AG04449 (cell line): ENCODE results near the gene CTNNBL1.
"Not testable (repeated sequence)": the region's sequence is repeated elsewhere in the genome, so short reads cannot be mapped to it uniquely, and the experiment has no call there.

Source experiments
- CTCF ChIA-PET: fragments of 350-600 bp; formaldehyde crosslinking; extraction: SDS; loops from one replicate; lab custom pipeline; 2021; ENCODE audit warnings: antibody characterized with exemption; lab: Yijun Ruan, JAX
- POLR2A ChIA-PET: fragments of 400-600, 350-600 bp; formaldehyde crosslinking; extraction: SDS; loops from one replicate; lab custom pipeline; 2020; ENCODE audit warnings: antibody characterized with exemption, inconsistent platforms; lab: Yijun Ruan, JAX
- DNase-seq: peaks from one replicate; pipeline ENCODE4 v3.0.0-alpha.2; 2010; ENCODE audit warnings: low read depth, low spot score
- H3K4me3 ChIP-seq: 2 replicates; pipeline ENCODE4 v1.5.1; 2011; ENCODE audit warnings: low read depth, mild to moderate bottlenecking, control low read depth, low read length
- TF ChIP-seq, protein P1 (sequence below): IDR thresholded peaks from one replicate; pipeline ENCODE4 v1.5.1; 2011; ENCODE audit warnings: mild to moderate bottlenecking, moderate library complexity, low read length, control low read depth, inconsistent platforms; ENCODE audit not compliant: insufficient read depth; ENCODE audit errors: missing control alignments

Gene CTNNBL1

DNA sequence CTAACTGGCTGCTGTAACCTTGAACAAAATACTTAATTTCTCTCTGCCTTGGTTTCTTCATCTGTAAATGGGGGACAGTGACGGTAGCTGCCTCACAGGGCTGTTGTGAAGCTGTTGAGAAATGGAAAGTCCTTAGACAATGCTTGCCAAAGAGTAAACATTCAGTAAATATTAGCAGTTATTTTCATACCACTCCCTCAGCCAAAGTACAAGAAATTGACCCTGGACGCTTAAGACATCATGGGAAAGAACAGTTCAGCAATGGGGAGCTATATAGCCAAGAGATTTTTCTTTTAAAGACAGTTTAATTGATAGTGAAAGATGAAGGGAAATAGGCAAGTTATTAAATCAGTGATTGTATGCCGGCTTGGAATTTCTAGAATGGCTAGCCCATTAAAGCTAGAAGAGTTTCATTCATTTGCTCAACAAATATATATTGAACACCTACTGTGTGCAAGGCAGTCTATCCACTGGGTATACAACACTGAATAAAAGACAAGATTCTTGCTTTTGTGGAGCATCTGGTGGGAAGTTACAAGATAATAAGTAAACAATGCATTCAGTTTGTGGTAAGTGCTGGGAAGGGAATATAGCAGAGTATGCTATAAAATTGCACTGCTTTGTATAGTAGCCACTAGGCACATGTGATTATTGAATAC is 2.0 kb downstream of the CTNNBL1 start:
- ChIA-PET POLR2A (no interaction called here), CTCF (interaction anchor here (0.6 to 0.8 kb wide), 2 partner anchors 9 to 240 kb away, joined by 3 to 4 read pairs; no protein-coding TSS in a partner anchor)
- no peak overlapping the region; the same call in 1 of the 2 replicates for H3K4me3 ChIP-seq
- DNase-seq, result no peak
- TF ChIP-seq, protein P1, sequence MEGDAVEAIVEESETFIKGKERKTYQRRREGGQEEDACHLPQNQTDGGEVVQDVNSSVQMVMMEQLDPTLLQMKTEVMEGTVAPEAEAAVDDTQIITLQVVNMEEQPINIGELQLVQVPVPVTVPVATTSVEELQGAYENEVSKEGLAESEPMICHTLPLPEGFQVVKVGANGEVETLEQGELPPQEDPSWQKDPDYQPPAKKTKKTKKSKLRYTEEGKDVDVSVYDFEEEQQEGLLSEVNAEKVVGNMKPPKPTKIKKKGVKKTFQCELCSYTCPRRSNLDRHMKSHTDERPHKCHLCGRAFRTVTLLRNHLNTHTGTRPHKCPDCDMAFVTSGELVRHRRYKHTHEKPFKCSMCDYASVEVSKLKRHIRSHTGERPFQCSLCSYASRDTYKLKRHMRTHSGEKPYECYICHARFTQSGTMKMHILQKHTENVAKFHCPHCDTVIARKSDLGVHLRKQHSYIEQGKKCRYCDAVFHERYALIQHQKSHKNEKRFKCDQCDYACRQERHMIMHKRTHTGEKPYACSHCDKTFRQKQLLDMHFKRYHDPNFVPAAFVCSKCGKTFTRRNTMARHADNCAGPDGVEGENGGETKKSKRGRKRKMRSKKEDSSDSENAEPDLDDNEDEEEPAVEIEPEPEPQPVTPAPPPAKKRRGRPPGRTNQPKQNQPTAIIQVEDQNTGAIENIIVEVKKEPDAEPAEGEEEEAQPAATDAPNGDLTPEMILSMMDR, result no peak

DNA sequence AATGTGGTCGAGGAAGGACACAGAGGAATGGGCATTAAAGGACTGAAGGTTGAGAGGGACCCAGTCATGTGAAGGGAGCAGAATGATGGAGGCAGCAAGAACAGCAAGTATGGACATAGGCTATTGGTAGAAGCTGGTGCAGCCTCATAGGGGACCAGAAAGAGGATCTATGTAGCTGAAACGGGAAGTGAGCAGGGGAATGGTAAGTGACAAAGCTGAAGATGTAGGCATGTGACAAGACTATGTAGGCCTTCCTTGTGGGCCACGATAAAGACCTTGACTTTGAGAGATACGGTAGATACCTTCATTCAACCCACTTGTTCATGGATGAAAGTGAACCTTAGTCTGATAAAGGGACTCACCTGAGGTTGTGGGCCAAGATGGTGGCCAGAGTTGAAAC is 3.5 kb downstream of the CTNNBL1 start:
- no peak overlapping the region for H3K4me3 ChIP-seq
- ChIA-PET CTCF (interaction anchor here (0.8 kb wide), 1 partner anchor 11 kb away, joined by 4 read pairs; no protein-coding TSS in a partner anchor), POLR2A (no interaction called here)
- TF ChIP-seq, protein P1, result no peak
- no peak for DNase-seq

DNA sequence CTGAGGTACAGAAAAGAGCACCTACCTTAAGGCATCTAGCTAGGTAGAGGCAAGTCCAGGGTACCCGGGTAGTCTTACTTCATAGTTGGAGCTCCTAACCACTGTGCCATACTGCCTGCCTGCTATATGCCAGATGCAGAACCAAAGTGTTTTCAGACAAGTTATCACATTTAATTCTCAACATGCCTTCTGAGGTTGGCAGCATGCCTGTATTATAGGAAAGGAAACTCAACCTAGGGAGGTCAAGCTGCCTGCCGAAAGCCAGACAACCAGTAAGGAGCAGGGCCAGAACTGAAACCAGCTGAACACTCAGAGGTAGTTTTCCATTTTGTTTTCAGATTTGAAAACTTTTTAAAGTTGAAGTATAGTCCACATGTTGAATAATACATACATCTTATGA is 5.4 kb downstream of the CTNNBL1 start:
- no peak overlapping the region for H3K4me3 ChIP-seq
- ChIA-PET POLR2A (no interaction called here), CTCF (interaction anchor here (1.1 kb wide), 1 partner anchor 293 kb away, joined by 4 read pairs; no protein-coding TSS in a partner anchor)
- DNase-seq, result no peak
- TF ChIP-seq, protein P1, result no peak

DNA sequence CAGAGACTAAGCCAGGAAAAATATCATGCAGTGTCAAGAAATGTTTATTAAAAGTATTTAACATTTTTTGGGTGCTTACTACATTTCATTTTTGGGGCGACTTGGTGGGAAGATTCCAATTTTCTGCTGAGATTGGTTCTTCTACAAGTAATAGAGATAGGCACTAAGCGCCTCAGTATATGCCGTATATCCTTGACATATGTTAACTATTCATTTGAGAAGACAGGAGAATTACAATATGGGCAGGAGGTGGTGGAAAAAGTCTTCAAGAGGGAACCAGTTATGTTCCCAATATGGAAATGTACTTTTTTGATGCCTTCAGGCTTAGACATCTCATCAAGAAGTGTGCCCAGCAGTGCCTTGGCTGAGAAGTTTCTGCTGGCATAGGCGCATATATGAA is 6.5 kb downstream of the CTNNBL1 start:
- CTCF ChIA-PET, result interaction anchor here (1.1 kb wide), 1 partner anchor 292 kb away, joined by 4 read pairs; no protein-coding TSS in a partner anchor
- no peak overlapping the region for H3K4me3 ChIP-seq
- TF ChIP-seq, protein P1, result no peak
- POLR2A ChIA-PET, result no interaction called here
- DNase-seq, result no peak

DNA sequence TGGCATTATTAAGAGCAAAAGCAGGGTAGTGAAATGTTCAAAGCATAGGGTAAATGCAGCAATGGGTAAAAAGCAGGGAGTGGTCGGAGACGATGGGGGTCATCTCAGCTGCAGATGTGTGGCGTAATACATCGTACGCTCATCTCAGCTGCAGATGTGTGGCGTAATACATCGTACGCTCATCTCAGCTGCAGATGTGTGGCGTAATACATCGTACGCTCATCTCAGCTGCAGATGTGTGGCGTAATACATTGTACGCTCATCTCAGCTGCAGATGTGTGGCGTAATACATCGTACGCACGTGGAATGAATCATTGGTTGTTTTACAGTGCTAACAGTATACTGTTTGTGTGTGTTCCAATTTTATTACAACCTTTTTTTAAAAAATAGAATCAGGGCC is 7.8 kb downstream of the CTNNBL1 start:
- DNase-seq, H3K4me3 ChIP-seq, POLR2A ChIA-PET, CTCF ChIA-PET: not testable (repeated sequence)

DNA sequence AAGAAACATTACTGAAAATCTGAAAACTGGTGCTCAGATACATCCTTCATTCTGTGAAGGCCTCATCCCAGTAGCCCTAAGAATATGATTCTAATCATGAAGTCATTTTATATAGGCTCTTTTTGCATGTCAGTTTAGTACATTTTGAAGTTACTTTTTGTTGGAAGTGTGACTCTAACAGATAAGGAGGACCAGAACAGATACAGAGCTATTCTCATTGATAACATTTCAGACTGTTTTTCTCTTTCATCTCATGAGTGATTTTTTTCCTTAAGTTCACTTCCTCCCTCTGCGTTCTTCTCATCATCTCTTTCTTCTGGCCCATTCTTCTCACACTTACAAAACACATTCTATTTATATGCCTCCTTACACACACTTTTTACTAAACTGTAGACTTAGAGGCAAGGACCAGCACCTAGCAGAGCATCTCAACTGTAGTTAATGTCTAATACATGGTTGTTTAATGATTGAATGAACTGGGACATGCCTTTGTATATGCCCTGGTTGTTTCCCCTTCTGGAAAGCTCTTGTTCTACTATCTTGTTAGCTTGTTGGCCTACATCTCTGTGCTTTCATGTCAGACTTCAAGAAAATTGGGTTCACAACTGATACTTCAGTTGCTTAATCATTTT is 8.7 kb downstream of the CTNNBL1 start:
- CTCF ChIA-PET, result no interaction called here
- TF ChIP-seq, protein P1, result no peak
- POLR2A ChIA-PET, result no interaction called here
- no peak for DNase-seq
- H3K4me3 ChIP-seq, result no peak overlapping the region
